HCT116 (cell line): ENCODE data around the gene A2M. TPM values are rescaled to one million over a fixed set of nuclear protein-coding genes. Genes with fewer than 3 reads are reported as not detected.

Experiments
- ATAC-seq: fragments of 200-7000 bp; cut with Tn5 transposase; 2 replicates; pipeline ENCODE4 v1.9.1; 2020; ENCODE audit warnings: mild to moderate bottlenecking, moderate library complexity
- BruUV-seq: library from RNA; stranded (reverse); fragments of 400-500 nt; replicated peaks from 2 replicates; lab custom pipeline; 2021; lab: Mats Ljungman, UMichigan
- CTCF ChIA-PET: fragments of 300-600 bp; sonication (Branson Sonifier 250); formaldehyde crosslinking; loops from one replicate; lab custom pipeline; 2021; ENCODE audit warnings: antibody characterized with exemption; lab: Charles Lee
- POLR2A ChIA-PET: fragments of 300-600, 350-600 bp; sonication (Branson Sonifier 250); formaldehyde crosslinking; loops from one replicate; lab custom pipeline; 2021; ENCODE audit warnings: antibody characterized with exemption; lab: Charles Lee
- RAD21 ChIA-PET, 2 experiments: fragments of 300-600 bp; sonication (Branson Sonifier 250); formaldehyde crosslinking; loops; one replicate each; lab custom pipeline; 2023; ENCODE audit warnings: low total read pairs in 2 of 2; ENCODE audit not compliant: uncharacterized antibody in 2 of 2, unreplicated experiment in 2 of 2, low non-redundant PET in 1 of 2; lab: Charles Lee
- DNase-seq: peaks from one replicate; pipeline ENCODE4 v3.0.0-alpha.2; 2010; ENCODE audit warnings: low read depth, low spot score
- H2AFZ ChIP-seq: fragments of 200-600 bp; shearing (Covaris generic), sonication (generic); 2 replicates; pipeline ENCODE4 v1.6.1; 2017; ENCODE audit warnings: low read depth, mixed run types, mixed read lengths, antibody characterized with exemption, low read length; ENCODE audit not compliant: poor library complexity, severe bottlenecking
- H3K27ac ChIP-seq: 2 replicates; pipeline ENCODE4 v1.5.1; 2012; ENCODE audit warnings: low read depth, low read length
- H3K27me3 ChIP-seq: fragments of 200-600 bp; sonication (generic); 2 replicates; pipeline ENCODE4 v1.6.1; 2016; ENCODE audit warnings: mixed run types, low read length, mixed read lengths; ENCODE audit not compliant: insufficient read depth
- H3K36me3 ChIP-seq, 2 experiments: fragments of 200-500 bp in 1 of 2; fragments of 200-600 bp in 1 of 2; sonication (Bioruptor generic) in 1 of 2; sonication (generic) in 1 of 2; 2 replicates each; pipeline versions ENCODE4 v1.5.1 to v1.6.1; 2014 to 2016; ENCODE audit warnings: low read length in 2 of 2, inconsistent platforms in 1 of 2, mixed read lengths in 1 of 2, mixed run types in 1 of 2; ENCODE audit not compliant: insufficient read depth in 2 of 2, control insufficient read depth in 1 of 2
- H3K4me1 ChIP-seq, 2 experiments: fragments of 200-600 bp in 1 of 2; sonication (generic) in 1 of 2; 2 replicates each; pipeline versions ENCODE4 v1.5.1 to v1.6.1; 2012 to 2017; ENCODE audit warnings: low read length in 2 of 2, inconsistent platforms in 1 of 2, mild to moderate bottlenecking in 1 of 2, mixed read lengths in 1 of 2, mixed run types in 1 of 2, moderate library complexity in 1 of 2; ENCODE audit not compliant: insufficient read depth in 2 of 2, control insufficient read depth in 1 of 2
- H3K4me2 ChIP-seq: fragments of 200-600 bp; sonication (generic); 2 replicates; pipeline ENCODE4 v1.6.1; 2017; ENCODE audit warnings: mixed run types, low read length, mixed read lengths
- H3K4me3 ChIP-seq, 2 experiments: fragments of 200-600 bp in 1 of 2; sonication (generic) in 1 of 2; replicated peaks in 1 of 2; 2 replicates each; pipeline ENCODE4 v1.5.1; 2011 to 2016; ENCODE audit warnings: low read length in 2 of 2, control low read depth in 1 of 2, low read depth in 1 of 2, mild to moderate bottlenecking in 1 of 2, mixed read lengths in 1 of 2, mixed run types in 1 of 2
- H3K79me2 ChIP-seq: fragments of 200-600 bp; sonication (generic); 2 replicates; pipeline ENCODE4 v1.6.1; 2017; ENCODE audit warnings: mild to moderate bottlenecking, mixed run types, low read length, moderate library complexity, mixed read lengths; ENCODE audit not compliant: insufficient read depth
- H3K9ac ChIP-seq: fragments of 200-600 bp; sonication (generic); 2 replicates; pipeline ENCODE4 v1.6.1; 2016; ENCODE audit warnings: low read length, mixed read lengths
- H3K9me2 ChIP-seq: fragments of 200-600 bp; sonication (generic), shearing (Covaris generic); 2 replicates; pipeline ENCODE4 v1.6.1; 2017; ENCODE audit warnings: mixed run types, mild to moderate bottlenecking, moderate library complexity; ENCODE audit not compliant: insufficient read depth
- H3K9me3 ChIP-seq, 2 experiments: fragments of 200-500 bp in 1 of 2; fragments of 200-600 bp in 1 of 2; sonication (Bioruptor generic) in 1 of 2; sonication (generic) in 1 of 2; 2 replicates each; pipeline ENCODE4 v1.6.1; 2014 to 2017; ENCODE audit warnings: low read length in 2 of 2, mixed read lengths in 2 of 2, inconsistent platforms in 1 of 2, low read depth in 1 of 2, mild to moderate bottlenecking in 1 of 2, mixed run types in 1 of 2, moderate library complexity in 1 of 2; ENCODE audit not compliant: control insufficient read depth in 1 of 2, insufficient read depth in 1 of 2
- H4K20me1 ChIP-seq: fragments of 200-600 bp; sonication (generic), shearing (Covaris generic); 2 replicates; pipeline ENCODE4 v1.6.1; 2017; ENCODE audit warnings: mixed run types, mild to moderate bottlenecking, moderate library complexity; ENCODE audit not compliant: insufficient read depth
- FOSL1 ChIP-seq: IDR thresholded peaks from 2 replicates; pipeline ENCODE4 v1.6.1; 2012; ENCODE audit warnings: low read depth
- POLR2A ChIP-seq: IDR thresholded peaks from 2 replicates; pipeline ENCODE4 v1.7.0; 2011; ENCODE audit warnings: borderline replicate concordance; ENCODE audit not compliant: insufficient read depth, insufficient read length; ENCODE audit errors: extremely low read depth
- YY1 ChIP-seq: IDR thresholded peaks from 2 replicates; pipeline ENCODE4 v1.6.1; 2011; ENCODE audit warnings: low read length, low read depth, moderate library complexity, mild to moderate bottlenecking; ENCODE audit not compliant: insufficient replicate concordance; ENCODE audit errors: extremely low read depth
- ZFX ChIP-seq: fragments of 450-650 bp; IDR thresholded peaks from 2 replicates; pipeline ENCODE4 v1.6.1; 2017
- intact Hi-C: fragments of 100-400 bp; cut with micrococcal nuclease; formaldehyde crosslinking; loops from 2 replicates; pipeline ENCODE4 v1.10.0; 2022
- total RNA-seq: library from RNA; stranded (reverse); gene quantifications from one replicate; pipeline ENCODE4 v1.2.1, GENCODE V29; 2021; ENCODE audit not compliant: unreplicated experiment
- TF ChIP-seq, protein P1 (sequence below): IDR thresholded peaks from 2 replicates; pipeline ENCODE4 v1.6.1; 2011; ENCODE audit warnings: mild to moderate bottlenecking, low read length, moderate library complexity; ENCODE audit not compliant: insufficient replicate concordance; ENCODE audit errors: extremely low read depth

The A2M gene
- total RNA-seq, 1 experiment from 2014 or later, result 3.0 TPM

DNA sequence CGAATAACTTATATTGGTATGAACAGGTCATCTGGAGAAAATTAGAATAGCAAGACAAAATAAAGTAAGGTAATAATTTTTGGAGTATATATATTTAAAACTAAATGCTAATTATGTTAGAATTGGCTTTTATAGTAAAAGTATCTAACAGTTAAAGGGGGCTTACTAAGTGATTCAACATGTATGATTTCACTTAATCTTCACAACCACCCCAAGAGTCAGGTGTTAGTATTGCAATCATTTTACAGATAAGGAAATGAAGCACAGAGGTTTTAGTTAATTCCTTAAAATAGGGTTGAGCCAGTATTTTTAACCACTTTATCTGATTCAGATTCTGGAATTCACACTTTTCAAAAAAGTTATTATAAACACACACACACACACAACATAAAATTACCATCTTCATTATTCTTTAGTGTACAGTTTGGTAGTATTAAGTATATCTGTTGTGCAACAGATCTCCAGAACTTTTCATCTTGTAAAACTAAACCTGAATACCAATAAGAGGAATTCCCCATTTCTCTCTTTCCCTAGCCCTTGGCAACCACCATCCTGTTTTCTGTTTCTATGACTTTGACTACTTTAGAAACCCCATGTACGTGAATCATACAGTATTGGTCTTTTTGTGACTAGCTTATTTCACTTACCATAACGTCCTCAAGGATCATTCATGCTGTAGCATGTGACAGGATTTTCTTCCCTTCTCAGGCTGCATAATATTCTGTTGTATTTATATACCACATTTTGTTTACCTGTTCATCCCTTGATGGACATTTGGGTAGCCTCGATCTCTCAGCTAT lies 12.5 kb downstream of the A2M start:
- Histone ChIP-seq H3K27me3 (no peaks in the 10 kb centered on the region), H3K9ac (no peak overlapping the region), H3K4me3 (no peak overlapping the region), H3K4me2 (no peak overlapping the region), H3K79me2 (no peaks in the 10 kb centered on the region), H3K4me1 (no peaks in the 10 kb centered on the region), H3K9me3 (no peaks in the 10 kb centered on the region), H4K20me1 (no peaks in the 10 kb centered on the region), H3K9me2 (no peaks in the 10 kb centered on the region), H2AFZ (no peak overlapping the region), H3K36me3 (no peaks in the 10 kb centered on the region), H3K27ac (no peak overlapping the region)
- ATAC-seq (no peak), DNase-seq (no peak)
- POLR2A ChIA-PET, result interaction anchor here (0.9 kb wide), 1 partner anchor 38 kb away, joined by 4 read pairs; no protein-coding TSS in a partner anchor
- intact Hi-C loops, result no loop called here
- no peak for TF ChIP-seq ZFX
- TF ChIP-seq, protein P1, sequence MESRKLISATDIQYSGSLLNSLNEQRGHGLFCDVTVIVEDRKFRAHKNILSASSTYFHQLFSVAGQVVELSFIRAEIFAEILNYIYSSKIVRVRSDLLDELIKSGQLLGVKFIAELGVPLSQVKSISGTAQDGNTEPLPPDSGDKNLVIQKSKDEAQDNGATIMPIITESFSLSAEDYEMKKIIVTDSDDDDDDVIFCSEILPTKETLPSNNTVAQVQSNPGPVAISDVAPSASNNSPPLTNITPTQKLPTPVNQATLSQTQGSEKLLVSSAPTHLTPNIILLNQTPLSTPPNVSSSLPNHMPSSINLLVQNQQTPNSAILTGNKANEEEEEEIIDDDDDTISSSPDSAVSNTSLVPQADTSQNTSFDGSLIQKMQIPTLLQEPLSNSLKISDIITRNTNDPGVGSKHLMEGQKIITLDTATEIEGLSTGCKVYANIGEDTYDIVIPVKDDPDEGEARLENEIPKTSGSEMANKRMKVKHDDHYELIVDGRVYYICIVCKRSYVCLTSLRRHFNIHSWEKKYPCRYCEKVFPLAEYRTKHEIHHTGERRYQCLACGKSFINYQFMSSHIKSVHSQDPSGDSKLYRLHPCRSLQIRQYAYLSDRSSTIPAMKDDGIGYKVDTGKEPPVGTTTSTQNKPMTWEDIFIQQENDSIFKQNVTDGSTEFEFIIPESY, result no peak
- no peak for TF ChIP-seq POLR2A
- no peak for TF ChIP-seq YY1
- CTCF ChIA-PET, result no interaction called here
- BruUV-seq, result no TSS peak
- RAD21 ChIA-PET, result no interaction called here

DNA sequence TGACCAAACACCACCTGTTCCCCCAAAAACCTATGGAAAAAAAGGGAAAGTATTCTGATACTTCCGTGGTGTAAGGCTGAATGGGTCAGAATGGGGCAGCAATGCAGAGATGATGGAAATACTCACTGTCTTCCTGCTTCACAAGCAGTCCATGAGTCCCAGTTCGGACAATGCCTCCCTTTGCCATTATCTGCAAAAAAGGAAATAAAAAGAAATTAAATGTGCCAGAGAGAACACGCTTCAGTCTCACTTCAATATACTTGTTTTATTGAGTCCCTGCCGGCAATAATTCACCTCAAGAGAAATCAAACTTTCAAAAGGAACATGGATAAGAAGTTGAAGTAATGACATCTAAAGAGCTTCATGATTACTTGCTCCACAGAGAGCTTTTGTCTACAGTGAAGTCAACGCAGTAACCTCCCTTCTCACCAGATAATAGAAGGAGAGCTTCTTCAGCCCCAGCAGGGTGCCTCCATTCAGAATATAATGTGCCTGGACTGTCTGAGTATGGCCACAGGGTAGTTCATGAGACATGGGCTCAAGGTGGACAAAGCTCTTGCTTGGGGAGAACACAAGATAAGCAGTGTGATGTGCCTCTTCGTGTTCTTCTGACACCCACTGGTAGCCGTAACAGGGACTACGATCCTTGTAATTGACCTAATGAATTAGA lies 14.6 kb downstream of the A2M start:
- H3K4me2 ChIP-seq, result no peak overlapping the region
- ChIA-PET RAD21 (no interaction called here), CTCF (no interaction called here), POLR2A (no interaction called here)
- no peak overlapping the region for H3K27ac ChIP-seq
- H3K9ac ChIP-seq, result no peak overlapping the region
- no peaks in the 10 kb centered on the region for H3K79me2 ChIP-seq
- no peak for DNase-seq
- H3K4me1 ChIP-seq, result no peaks in the 10 kb centered on the region
- H3K36me3 ChIP-seq, result no peaks in the 10 kb centered on the region
- no TSS peak for BruUV-seq
- H3K9me2 ChIP-seq, result no peaks in the 10 kb centered on the region
- no peaks in the 10 kb centered on the region for H3K9me3 ChIP-seq
- H3K27me3 ChIP-seq, result no peaks in the 10 kb centered on the region
- no peak for ATAC-seq
- no peak overlapping the region for H2AFZ ChIP-seq
- H4K20me1 ChIP-seq, result no peaks in the 10 kb centered on the region
- no peak overlapping the region for H3K4me3 ChIP-seq
- intact Hi-C loops, result no loop called here
- no peak for TF ChIP-seq FOSL1
